H1 (cell line): ENCODE results near the gene NEK11. TPM values are rescaled to one million over a fixed set of nuclear protein-coding genes. Genes with fewer than 3 reads are reported as not detected.

Experiments used
- KDM1A ChIP-seq: fragments of 200-600, 300-600 bp; sonication (generic); IDR thresholded peaks from 2 replicates; pipeline ENCODE4 v1.7.1; 2016; ENCODE audit warnings: mild to moderate bottlenecking, low read length, borderline replicate concordance
- RAD21 ChIP-seq, 2 experiments: IDR thresholded peaks in 1 of 2; conservative IDR thresholded peaks in 1 of 2; 2 replicates each; pipeline ENCODE4 v1.6.1; 2011; ENCODE audit warnings: low read depth in 2 of 2, low read length in 2 of 2, improper control_type of control experiment in 1 of 2, inconsistent platforms in 1 of 2, mild to moderate bottlenecking in 1 of 2, moderate library complexity in 1 of 2
- SIN3A ChIP-seq, 2 experiments: IDR thresholded peaks in 1 of 2; conservative IDR thresholded peaks in 1 of 2; 2 replicates each; pipeline ENCODE4 v1.6.1; 2011 to 2012; ENCODE audit warnings: low read length in 2 of 2, improper control_type of control experiment in 1 of 2, low read depth in 1 of 2, mild to moderate bottlenecking in 1 of 2
- polyA plus RNA-seq, 7 experiments: library from polyadenylated mRNA; depleted of rRNA in 3 of 7; stranded (reverse) in 5 of 7; unstranded in 2 of 7; fragments of >200 nt in 5 of 7; fragments of 200-250 nt in 2 of 7; gene quantifications; 1 replicate in 5 of 7; 2 replicates in 1 of 7; 4 replicates in 1 of 7; pipeline versions ENCODE4 v1.2.1 to v1.2.3, GENCODE V29; 2011 to 2013; ENCODE audit warnings: missing spikeins in 2 of 7, mixed read lengths in 2 of 7
- total RNA-seq: library from RNA; stranded (reverse); fragmentation: NEBNext Ultra II Directional; extraction: Animal tissue kit (Norgen Biotek cat#: 25700); gene quantifications from 2 replicates; pipeline ENCODE4 v1.2.1, GENCODE V29; 2021
- TF ChIP-seq, protein P1 (sequence below): fragments of 300-600 bp; sonication (generic); IDR thresholded peaks from 2 replicates; pipeline ENCODE4 v1.7.1; 2012; ENCODE audit warnings: low read length, moderate library complexity, mild to moderate bottlenecking, inconsistent platforms; ENCODE audit not compliant: insufficient replicate concordance

The NEK11 gene
- total and polyA plus RNA-seq, 2 of the 8 experiments (the other 6 are each of a cell fraction or from before 2014, with no cell fraction given) = 0.60 TPM; not detected in 1

DNA sequence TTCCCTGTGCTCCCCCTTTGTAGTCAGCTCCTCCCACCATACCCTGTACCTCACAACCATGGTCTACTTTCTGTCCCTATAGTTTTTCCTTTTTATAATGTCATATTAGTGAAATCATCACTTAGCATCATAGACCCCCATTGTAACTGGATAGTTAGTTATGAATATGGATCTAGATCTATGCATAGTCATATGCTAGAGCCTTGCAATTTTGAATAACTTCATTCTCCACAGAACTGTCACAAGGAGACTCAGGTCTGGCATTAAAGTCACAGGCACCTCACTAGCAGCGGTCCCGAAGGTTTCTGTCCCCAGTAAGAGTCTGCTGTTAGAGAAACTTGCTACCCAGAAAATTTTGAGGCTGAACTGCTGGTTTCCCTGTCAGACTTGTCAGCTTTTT is 252.9 kb downstream of the NEK11 start (continued):
- TF ChIP-seq, protein P1, sequence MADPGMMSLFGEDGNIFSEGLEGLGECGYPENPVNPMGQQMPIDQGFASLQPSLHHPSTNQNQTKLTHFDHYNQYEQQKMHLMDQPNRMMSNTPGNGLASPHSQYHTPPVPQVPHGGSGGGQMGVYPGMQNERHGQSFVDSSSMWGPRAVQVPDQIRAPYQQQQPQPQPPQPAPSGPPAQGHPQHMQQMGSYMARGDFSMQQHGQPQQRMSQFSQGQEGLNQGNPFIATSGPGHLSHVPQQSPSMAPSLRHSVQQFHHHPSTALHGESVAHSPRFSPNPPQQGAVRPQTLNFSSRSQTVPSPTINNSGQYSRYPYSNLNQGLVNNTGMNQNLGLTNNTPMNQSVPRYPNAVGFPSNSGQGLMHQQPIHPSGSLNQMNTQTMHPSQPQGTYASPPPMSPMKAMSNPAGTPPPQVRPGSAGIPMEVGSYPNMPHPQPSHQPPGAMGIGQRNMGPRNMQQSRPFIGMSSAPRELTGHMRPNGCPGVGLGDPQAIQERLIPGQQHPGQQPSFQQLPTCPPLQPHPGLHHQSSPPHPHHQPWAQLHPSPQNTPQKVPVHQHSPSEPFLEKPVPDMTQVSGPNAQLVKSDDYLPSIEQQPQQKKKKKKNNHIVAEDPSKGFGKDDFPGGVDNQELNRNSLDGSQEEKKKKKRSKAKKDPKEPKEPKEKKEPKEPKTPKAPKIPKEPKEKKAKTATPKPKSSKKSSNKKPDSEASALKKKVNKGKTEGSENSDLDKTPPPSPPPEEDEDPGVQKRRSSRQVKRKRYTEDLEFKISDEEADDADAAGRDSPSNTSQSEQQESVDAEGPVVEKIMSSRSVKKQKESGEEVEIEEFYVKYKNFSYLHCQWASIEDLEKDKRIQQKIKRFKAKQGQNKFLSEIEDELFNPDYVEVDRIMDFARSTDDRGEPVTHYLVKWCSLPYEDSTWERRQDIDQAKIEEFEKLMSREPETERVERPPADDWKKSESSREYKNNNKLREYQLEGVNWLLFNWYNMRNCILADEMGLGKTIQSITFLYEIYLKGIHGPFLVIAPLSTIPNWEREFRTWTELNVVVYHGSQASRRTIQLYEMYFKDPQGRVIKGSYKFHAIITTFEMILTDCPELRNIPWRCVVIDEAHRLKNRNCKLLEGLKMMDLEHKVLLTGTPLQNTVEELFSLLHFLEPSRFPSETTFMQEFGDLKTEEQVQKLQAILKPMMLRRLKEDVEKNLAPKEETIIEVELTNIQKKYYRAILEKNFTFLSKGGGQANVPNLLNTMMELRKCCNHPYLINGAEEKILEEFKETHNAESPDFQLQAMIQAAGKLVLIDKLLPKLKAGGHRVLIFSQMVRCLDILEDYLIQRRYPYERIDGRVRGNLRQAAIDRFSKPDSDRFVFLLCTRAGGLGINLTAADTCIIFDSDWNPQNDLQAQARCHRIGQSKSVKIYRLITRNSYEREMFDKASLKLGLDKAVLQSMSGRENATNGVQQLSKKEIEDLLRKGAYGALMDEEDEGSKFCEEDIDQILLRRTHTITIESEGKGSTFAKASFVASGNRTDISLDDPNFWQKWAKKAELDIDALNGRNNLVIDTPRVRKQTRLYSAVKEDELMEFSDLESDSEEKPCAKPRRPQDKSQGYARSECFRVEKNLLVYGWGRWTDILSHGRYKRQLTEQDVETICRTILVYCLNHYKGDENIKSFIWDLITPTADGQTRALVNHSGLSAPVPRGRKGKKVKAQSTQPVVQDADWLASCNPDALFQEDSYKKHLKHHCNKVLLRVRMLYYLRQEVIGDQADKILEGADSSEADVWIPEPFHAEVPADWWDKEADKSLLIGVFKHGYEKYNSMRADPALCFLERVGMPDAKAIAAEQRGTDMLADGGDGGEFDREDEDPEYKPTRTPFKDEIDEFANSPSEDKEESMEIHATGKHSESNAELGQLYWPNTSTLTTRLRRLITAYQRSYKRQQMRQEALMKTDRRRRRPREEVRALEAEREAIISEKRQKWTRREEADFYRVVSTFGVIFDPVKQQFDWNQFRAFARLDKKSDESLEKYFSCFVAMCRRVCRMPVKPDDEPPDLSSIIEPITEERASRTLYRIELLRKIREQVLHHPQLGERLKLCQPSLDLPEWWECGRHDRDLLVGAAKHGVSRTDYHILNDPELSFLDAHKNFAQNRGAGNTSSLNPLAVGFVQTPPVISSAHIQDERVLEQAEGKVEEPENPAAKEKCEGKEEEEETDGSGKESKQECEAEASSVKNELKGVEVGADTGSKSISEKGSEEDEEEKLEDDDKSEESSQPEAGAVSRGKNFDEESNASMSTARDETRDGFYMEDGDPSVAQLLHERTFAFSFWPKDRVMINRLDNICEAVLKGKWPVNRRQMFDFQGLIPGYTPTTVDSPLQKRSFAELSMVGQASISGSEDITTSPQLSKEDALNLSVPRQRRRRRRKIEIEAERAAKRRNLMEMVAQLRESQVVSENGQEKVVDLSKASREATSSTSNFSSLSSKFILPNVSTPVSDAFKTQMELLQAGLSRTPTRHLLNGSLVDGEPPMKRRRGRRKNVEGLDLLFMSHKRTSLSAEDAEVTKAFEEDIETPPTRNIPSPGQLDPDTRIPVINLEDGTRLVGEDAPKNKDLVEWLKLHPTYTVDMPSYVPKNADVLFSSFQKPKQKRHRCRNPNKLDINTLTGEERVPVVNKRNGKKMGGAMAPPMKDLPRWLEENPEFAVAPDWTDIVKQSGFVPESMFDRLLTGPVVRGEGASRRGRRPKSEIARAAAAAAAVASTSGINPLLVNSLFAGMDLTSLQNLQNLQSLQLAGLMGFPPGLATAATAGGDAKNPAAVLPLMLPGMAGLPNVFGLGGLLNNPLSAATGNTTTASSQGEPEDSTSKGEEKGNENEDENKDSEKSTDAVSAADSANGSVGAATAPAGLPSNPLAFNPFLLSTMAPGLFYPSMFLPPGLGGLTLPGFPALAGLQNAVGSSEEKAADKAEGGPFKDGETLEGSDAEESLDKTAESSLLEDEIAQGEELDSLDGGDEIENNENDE = no peak
- no peak for TF ChIP-seq KDM1A
- TF ChIP-seq SIN3A (conservative IDR thresholded peaks at IDR 0.05 in 1 of 2, IDR thresholded peaks at IDR 0.05 in 1 of 2; ENCODE audit: low read depth in 1 of 2, low read length in 2 of 2) = no peak
- TF ChIP-seq RAD21 (IDR thresholded peaks at IDR 0.05 in 1 of 2, conservative IDR thresholded peaks at IDR 0.05 in 1 of 2; ENCODE audit: low read depth in 2 of 2, low read length in 2 of 2) = no peak
